SHP77 (cell line): ENCODE results near the gene CEMIP2.

ENCODE experiments used
- DNase-seq, 2 experiments: peaks; one replicate each; lab custom pipeline; 2025; lab: John Stamatoyannopoulos, UW

The CEMIP2 gene

DNA sequence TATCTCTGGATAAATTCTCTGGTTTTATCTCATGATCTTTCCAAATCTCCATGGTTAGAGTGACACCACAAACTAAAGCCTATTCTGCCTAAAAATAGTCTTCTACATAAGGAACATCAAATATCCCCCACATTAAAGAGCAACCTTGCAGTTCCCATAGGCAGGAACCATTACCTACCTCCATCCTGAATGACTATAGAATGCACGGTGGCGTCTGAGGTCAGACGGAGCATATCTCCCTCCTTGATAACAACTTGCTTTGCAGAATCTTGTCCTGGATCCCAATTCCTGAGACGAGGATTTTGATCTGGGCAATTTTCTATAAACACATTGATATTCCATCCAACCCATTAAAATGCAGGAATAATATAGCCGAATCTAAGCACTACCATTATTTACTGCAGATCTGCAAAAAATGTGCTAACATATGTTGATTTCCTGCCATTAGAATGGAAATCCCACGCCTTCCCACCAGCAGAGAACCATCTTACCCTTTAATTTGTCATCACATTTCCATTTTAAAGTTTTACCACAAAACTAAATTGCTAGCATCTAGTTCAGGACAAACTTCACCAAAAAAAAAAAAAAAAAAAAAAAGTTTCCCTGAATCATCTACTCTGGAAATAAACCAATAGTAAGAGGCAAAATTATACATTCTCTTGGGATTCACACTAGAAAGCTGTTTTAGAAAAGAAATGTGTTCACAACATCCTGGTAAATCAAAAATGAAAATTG is 22.1 kb downstream of the CEMIP2 start:
- DNase-seq: no peak

GRCh38 chr9:71744754-71745521 is 23.4 kb downstream of the CEMIP2 start:
- DNase-seq: no peak

- DNase-seq: no peak
Observed at GRCh38 chr9:71743882-71744281, 24.4 kb downstream of the CEMIP2 start.

DNA sequence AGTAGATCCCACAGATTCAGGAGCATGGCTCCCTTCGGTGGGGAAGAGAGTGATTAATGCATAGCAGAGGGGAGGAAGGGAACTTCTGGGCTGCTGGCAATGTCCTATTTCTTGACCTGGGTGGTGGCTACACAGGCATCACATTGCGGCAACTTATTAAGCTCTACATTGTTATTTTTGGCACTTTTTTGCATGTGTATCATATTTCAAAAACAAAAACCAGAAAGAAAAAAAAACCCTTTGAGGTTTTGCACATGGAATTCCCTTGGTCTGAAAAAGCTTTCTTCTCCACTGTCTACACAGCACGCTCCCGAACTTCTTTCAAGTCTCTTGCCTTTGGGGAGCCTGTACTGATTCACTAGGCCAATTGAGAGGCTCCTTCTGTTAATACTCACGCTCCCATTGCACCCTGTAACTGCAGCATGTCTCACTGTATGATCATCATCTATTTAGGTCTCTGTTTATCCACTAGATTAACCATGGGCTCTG is 25.1 kb downstream of the CEMIP2 start:
- DNase-seq: no peak

GRCh38 chr9:71742703-71743102 is 25.6 kb downstream of the CEMIP2 start:
- DNase-seq: no peak

GRCh38 chr9:71741926-71742648 is 26.2 kb downstream of the CEMIP2 start:
- DNase-seq: no peak

DNA sequence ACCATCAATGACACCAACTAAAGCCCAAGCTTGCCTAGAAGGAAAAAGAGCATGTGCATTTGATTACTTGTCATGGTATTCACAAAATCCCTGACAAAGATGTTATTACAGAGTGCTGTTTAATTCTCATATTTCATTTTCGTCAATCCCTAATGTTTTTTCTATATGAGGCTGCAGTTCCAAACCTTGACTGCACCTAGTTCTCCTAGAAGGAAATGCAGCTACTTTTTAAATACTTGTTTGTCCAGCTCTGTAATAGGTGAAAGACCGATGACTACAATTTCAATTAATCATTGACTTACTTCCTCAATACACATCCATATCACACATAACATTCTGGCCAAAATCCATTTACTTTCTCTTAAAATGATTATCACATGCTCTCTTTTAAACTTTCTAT is 28.1 kb downstream of the CEMIP2 start:
- no peak for DNase-seq

DNA sequence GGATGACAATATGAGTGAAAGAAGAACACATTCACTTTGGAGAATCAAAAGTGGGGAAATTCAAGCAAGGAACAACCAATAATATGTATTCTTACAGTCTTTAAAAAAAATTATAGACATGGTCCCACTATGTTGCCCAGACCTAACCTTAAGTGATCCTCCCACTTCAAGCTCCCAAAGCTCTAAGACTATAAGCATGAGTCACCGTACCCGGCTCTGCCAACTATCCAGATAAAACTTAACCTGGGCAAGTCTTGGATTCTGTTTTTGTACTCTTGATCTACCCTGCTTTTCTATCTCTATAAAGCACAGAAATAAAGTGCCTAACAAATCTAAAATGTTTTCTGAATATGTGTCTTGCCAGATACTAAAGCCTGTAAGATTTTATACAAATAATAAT is 30.9 kb downstream of the CEMIP2 start:
- no peak for DNase-seq

DNA sequence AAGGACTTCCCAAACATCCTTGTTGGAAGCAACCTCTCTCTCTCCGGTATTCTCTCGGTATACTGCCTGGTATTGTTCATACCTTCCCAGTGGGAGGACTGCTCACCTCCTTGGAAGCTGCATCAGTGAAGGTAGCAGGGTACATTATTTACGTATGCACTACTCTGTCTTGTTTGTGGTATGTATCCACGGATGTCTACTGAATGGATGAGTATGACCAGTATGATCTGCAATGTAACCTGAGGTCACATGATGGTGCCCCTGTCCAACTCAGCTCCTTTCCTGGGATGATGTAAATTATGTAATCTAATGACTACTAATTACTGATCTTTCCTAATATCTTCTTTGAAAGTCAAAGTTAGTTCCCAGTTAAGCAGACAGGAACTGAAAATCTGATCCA is 32.1 kb downstream of the CEMIP2 start:
- DNase-seq: no peak

GRCh38 chr9:71734950-71735349 is 33.4 kb downstream of the CEMIP2 start:
- DNase-seq: no peak

DNA sequence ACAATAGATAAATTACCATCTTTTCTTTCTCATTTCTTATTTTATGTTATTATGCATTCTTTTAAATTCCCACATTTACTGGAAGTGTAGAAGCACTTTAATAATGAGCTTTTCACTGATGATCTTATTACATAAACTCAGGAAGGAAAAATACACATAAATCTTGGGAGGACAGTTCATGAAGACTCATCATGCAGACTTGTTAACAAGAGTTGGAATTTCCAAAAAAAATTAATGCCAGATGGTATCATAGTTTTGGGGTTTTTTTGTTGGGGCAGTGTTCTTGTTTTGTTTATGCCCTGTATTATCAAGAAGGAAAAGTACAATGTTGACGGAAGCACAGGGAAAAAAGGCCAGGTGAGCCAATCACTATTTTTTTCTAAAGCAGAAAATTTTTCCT is 35.1 kb downstream of the CEMIP2 start:
- DNase-seq: no peak

DNA sequence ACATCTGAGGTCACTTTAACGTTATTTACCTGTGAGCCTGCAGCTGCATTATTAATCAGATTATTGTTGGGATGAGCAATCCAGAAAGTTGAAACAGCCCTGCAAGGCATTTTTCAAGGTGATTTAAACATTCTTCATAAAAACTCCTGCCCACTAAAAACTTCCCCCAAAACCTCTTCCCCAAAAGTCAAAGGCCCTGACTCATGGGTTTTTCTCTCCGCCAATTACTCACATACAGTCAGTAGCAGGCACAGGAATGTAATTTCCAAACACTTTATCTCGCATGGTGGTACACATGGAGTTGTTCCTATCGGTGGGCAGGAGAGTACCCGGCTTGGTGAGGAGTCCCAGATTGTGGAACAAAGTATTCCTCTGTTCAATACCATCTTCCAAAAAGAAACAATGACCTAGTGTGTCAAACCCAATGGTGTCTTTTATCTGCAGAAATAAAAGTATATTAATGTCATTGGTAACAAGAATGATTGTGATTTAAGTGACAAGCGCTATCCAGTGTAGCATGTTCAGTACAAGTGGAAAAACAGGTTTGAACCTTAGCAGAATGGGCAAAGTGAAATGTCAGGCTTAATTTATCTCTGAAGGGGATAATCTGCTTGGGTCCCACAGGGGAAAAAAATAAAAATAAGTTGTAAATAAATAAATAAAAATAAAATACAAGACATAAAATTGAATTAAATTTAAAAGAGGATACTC is 38.3 kb downstream of the CEMIP2 start:
- no peak for DNase-seq

- DNase-seq: no peak
Observed at GRCh38 chr9:71726723-71727122, 41.6 kb downstream of the CEMIP2 start.

DNA sequence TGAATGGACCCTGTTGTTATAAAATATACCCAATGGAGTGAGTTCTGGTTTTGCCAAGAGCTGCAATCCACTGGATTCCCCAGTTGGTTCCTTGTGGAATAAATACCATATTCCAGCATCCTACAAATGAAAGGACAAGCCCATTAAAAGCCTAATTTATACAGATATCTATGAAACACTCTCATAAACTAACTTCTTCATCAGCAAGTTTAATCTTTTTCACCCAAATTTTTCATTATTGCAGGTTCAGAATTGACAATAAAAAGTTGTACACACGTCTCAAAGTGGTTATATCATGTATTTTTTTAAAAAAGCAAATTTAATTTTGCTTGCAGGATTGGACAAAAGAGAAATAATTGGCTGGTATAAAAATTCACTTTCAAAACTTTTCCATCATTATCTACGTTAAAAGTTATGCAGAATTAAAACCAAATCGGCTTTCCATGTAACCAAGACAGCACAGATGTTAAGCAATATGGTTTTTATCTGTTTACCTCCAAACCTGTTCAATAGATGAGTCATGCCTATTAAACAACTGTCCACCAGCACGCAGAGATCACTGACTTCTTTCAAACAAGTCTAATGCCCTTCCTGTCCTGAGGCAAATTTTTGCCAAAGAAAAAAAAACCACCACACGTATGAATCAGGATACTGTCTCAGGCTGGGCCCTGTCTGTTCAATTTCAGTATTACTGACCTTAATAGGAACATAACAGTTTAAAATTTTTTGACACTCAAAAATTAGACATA is 42.5 kb downstream of the CEMIP2 start:
- DNase-seq: peak in 1 of 2 experiments; percentile 4

- no peak for DNase-seq
Observed at GRCh38 chr9:71721855-71722254, 46.5 kb downstream of the CEMIP2 start.

- no peak for DNase-seq
Observed at GRCh38 chr9:71719562-71719961, 48.8 kb downstream of the CEMIP2 start.

DNA sequence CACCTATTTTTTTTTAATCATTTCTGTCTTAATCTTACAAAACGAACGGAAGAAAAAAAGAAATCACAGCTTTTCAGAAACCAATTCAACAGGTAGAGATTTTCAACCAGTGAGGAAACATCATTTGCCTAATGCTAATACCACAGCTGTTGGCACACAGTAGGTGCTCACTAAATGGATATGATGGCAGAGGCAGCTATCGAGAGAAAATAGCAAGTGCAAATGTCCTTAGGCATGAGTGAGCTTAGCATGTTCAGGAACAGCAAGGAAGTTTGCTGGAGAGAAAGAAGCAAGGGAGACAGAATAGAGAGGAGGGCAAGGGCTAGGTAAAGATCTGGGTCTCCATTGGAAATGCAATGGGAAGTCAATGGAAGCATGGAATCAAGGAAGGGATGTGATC is 49.2 kb downstream of the CEMIP2 start:
- no peak for DNase-seq

DNA sequence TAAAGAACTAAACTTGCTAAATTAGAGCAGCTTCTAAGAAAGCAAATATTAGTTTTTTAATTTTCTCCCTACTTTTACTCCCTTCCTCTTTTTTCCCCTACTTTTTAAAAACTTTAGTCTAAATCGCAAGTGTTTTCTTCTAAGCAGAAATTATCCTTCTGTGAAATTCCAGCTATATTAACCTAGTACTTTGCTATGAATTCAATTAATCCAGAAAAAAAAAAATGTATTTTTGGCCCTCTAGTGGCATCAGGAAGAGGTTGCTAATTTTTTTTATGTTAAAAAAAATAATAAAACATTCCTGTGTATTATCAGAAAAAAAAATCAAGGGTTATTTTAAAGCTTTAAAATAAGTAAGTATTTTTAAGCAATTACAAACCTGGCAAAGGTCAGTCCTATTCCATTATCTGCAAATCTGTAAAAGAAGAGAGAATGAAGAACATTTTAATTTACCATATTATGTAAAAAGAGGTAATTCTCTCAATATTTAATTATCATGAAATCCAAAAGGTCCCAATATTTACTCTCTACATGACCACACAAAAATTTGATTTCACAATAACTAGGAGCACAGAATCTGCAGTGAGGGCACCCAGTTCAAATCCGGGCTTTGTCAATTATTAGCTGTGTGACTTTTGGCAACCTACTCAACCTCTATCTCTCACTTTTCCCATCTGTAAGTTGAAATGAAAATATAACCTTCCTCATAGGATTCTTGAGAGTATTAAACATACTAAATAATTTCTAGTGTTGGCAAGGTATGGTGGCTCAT is 52.0 kb downstream of the CEMIP2 start:
- no peak for DNase-seq

- DNase-seq: no peak
Observed at GRCh38 chr9:71710856-71711255, 57.5 kb downstream of the CEMIP2 start.

DNA sequence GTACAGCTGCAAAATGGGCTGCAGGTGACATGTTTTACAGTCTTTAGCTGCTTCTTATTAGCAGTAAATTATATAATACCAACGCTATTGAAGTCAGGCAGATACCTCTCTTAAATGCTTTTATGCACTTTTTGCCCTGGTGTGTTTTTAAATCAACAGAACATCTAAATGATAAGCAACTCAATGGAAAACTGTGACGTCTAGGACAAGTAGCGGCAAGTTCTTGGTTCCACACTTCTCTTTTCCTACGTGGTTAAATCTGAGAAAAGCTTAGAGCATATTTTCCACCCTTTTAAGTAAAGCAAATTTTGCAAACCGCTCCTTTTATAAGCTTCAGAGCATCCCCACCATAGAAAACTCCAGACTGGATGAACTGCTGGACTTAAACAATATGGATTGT is 58.1 kb downstream of the CEMIP2 start:
- DNase-seq: no peak

GRCh38 chr9:71709384-71709783 is 58.9 kb downstream of the CEMIP2 start:
- DNase-seq: no peak
